Keratinocyte (primary cell): Measurements from ENCODE around the gene HECA. TPM values are rescaled to one million over a fixed set of nuclear protein-coding genes. Genes with fewer than 3 reads are reported as not detected.
"Not testable (repeated sequence)": the region's sequence is repeated elsewhere in the genome, so short reads cannot be mapped to it uniquely, and the experiment has no call there.

Source experiments
- DNase-seq: peaks from one replicate; pipeline ENCODE4 v3.0.0-alpha.2; 2011; ENCODE audit warnings: low read depth, missing footprints, low spot score
- FAIRE-seq: peaks from 2 replicates; lab custom pipeline; 2011; peaks lifted over from hg19 to GRCh38; lab: Jason Lieb, UNC
- H2AFZ ChIP-seq: 2 replicates; pipeline ENCODE4 v1.6.0; 2012; ENCODE audit warnings: low read length, control low read depth, inconsistent platforms; ENCODE audit not compliant: control insufficient read depth
- H3K27ac ChIP-seq: 2 replicates; pipeline ENCODE4 v1.5.1; 2011; ENCODE audit warnings: low read length; ENCODE audit not compliant: control insufficient read depth, insufficient read depth
- H3K27me3 ChIP-seq: 3 replicates; pipeline ENCODE4 v1.6.0; 2011; ENCODE audit warnings: low read length; ENCODE audit not compliant: control insufficient read depth, insufficient read depth; ENCODE audit errors: extremely low read depth
- H3K36me3 ChIP-seq, 2 experiments: 2 replicates in 1 of 2; 3 replicates in 1 of 2; pipeline ENCODE4 v1.5.1; 2011; ENCODE audit warnings: low read length in 2 of 2, mild to moderate bottlenecking in 1 of 2; ENCODE audit not compliant: control insufficient read depth in 2 of 2, insufficient read depth in 2 of 2; ENCODE audit errors: extremely low read depth in 1 of 2
- H3K4me1 ChIP-seq: 3 replicates; pipeline ENCODE4 v1.5.1; 2011; ENCODE audit warnings: low read length; ENCODE audit not compliant: control insufficient read depth, insufficient read depth; ENCODE audit errors: extremely low read depth
- H3K4me2 ChIP-seq: 3 replicates; pipeline ENCODE4 v1.6.0; 2011; ENCODE audit warnings: low read depth, low read length; ENCODE audit not compliant: control insufficient read depth, insufficient read depth; ENCODE audit errors: extremely low read depth
- H3K4me3 ChIP-seq, 3 experiments: fragments of 200-600 bp in 1 of 3; sonication (generic) in 1 of 3; 2 replicates in 2 of 3; 3 replicates in 1 of 3; pipeline ENCODE4 v1.5.1; 2011 to 2016; ENCODE audit warnings: low read length in 3 of 3, mild to moderate bottlenecking in 3 of 3, control low read depth in 2 of 3, inconsistent platforms in 1 of 3, low read depth in 1 of 3, mixed read lengths in 1 of 3, mixed run types in 1 of 3, moderate library complexity in 1 of 3; ENCODE audit not compliant: control insufficient read depth in 2 of 3, insufficient read depth in 2 of 3; ENCODE audit errors: extremely low read depth in 1 of 3
- H3K79me2 ChIP-seq: 2 replicates; pipeline ENCODE4 v1.6.0; 2012; ENCODE audit warnings: low read length; ENCODE audit not compliant: control insufficient read depth, insufficient read depth
- H3K9ac ChIP-seq: 3 replicates; pipeline ENCODE4 v1.6.0; 2011; ENCODE audit warnings: low read length; ENCODE audit not compliant: control insufficient read depth, insufficient read depth; ENCODE audit errors: extremely low read depth
- H3K9me1 ChIP-seq: 3 replicates; pipeline ENCODE4 v1.6.0; 2011; ENCODE audit warnings: low read length; ENCODE audit not compliant: control insufficient read depth, insufficient read depth; ENCODE audit errors: extremely low read depth
- H3K9me3 ChIP-seq: 2 replicates; pipeline ENCODE4 v1.5.1; 2012; ENCODE audit warnings: low read depth, low read length; ENCODE audit not compliant: control insufficient read depth
- H4K20me1 ChIP-seq: 3 replicates; pipeline ENCODE4 v1.6.0; 2011; ENCODE audit warnings: low read length; ENCODE audit not compliant: control insufficient read depth, insufficient read depth; ENCODE audit errors: extremely low read depth
- CTCF ChIP-seq, 3 experiments: IDR thresholded peaks in 1 of 3; conservative IDR thresholded peaks in 1 of 3; optimal IDR thresholded peaks in 1 of 3; 2 replicates in 2 of 3; 3 replicates in 1 of 3; pipeline versions ENCODE3 to v1.5.1; 2011; ENCODE audit warnings: low read length in 3 of 3, mild to moderate bottlenecking in 3 of 3, moderate library complexity in 2 of 3, control low read depth in 1 of 3, inconsistent platforms in 1 of 3; ENCODE audit not compliant: insufficient read depth in 2 of 3; ENCODE audit errors: extremely low read depth in 1 of 3
- EZH2 ChIP-seq: IDR thresholded peaks from one replicate; pipeline ENCODE4 v1.6.1; 2012; ENCODE audit warnings: inconsistent platforms, mild to moderate bottlenecking, low read length, moderate library complexity
- dilution Hi-C: fragments of 300-500 bp; cut with MboI; formaldehyde crosslinking; loops from one replicate; pipeline ENCODE4 v1.7.0; 2020; ENCODE audit warnings: low sequenced_read_pairs; ENCODE audit not compliant: extremely low pct_ligation_motif_present
- polyA plus RNA-seq, 5 experiments: library from polyadenylated mRNA; depleted of rRNA in 3 of 5; stranded (reverse) in 3 of 5; stranded (forward) in 1 of 5; unstranded in 1 of 5; fragments of >200 nt; gene quantifications; 1 replicate in 1 of 5; 2 replicates in 3 of 5; 3 replicates in 1 of 5; pipeline versions ENCODE4 v1.2.1 to v1.2.3, GENCODE V29; 2011 to 2012; ENCODE audit warnings: missing spikeins in 2 of 5, low read depth in 1 of 5, low replicate concordance in 1 of 5

The HECA gene
- polyA plus RNA-seq, 1 donor (not counting 4 experiments of a cell fraction or from before 2014, with no cell fraction given), result 12.3 TPM

GRCh38 chr6:139204978-139205377 lies 70.1 kb downstream of the HECA start:
- dilution Hi-C loops, result no loop called here
- no peaks in the 10 kb centered on the region for H3K9me3 ChIP-seq
- no peak for FAIRE-seq

GRCh38 chr6:139205843-139206242 lies 71.0 kb downstream of the HECA start:
- no peak for FAIRE-seq
- Histone ChIP-seq H3K4me3 (no peak overlapping the region), H3K9ac (no peak overlapping the region), H3K4me2 (no peak overlapping the region), H3K9me1 (no peaks in the 10 kb centered on the region), H3K4me1 (no peaks in the 10 kb centered on the region), H3K36me3 (no peaks in the 10 kb centered on the region), H3K9me3 (no peaks in the 10 kb centered on the region), H3K79me2 (no peaks in the 10 kb centered on the region), H3K27me3 (no peaks in the 10 kb centered on the region), H2AFZ (no peak overlapping the region), H4K20me1 (no peaks in the 10 kb centered on the region), H3K27ac (no peak overlapping the region)
- dilution Hi-C loops, result no loop called here
- no peak for DNase-seq
- no peak for TF ChIP-seq EZH2
- no peak for TF ChIP-seq CTCF (optimal IDR thresholded peaks at IDR 0.05 in 1 of 3, IDR thresholded peaks at IDR 0.05 in 1 of 3, conservative IDR thresholded peaks at IDR 0.05 in 1 of 3; ENCODE audit: extremely low read depth in 1 of 3, insufficient read depth in 2 of 3, low read length in 3 of 3)

More at GRCh38 chr6:139204978-139205377, 70.1 kb downstream of the HECA start:
- Histone ChIP-seq H3K36me3 (no peaks in the 10 kb centered on the region), H3K9me1 (no peaks in the 10 kb centered on the region), H3K79me2 (no peaks in the 10 kb centered on the region), H3K27ac (no peak overlapping the region), H3K9ac (no peak overlapping the region), H3K27me3 (no peaks in the 10 kb centered on the region), H3K4me2 (no peak overlapping the region), H2AFZ (no peak overlapping the region), H3K4me1 (no peaks in the 10 kb centered on the region), H3K4me3 (no peak overlapping the region), H4K20me1 (no peaks in the 10 kb centered on the region)
- DNase-seq, result no peak
- TF ChIP-seq CTCF (optimal IDR thresholded peaks at IDR 0.05 in 1 of 3, IDR thresholded peaks at IDR 0.05 in 1 of 3, conservative IDR thresholded peaks at IDR 0.05 in 1 of 3; ENCODE audit: extremely low read depth in 1 of 3, insufficient read depth in 2 of 3, low read length in 3 of 3) (no peak), EZH2 (no peak)

GRCh38 chr6:139210766-139211165 lies 75.9 kb downstream of the HECA start:
- DNase-seq, H3K4me1 ChIP-seq, H4K20me1 ChIP-seq, H3K36me3 ChIP-seq, dilution Hi-C loops, H3K4me3 ChIP-seq, H2AFZ ChIP-seq, FAIRE-seq, H3K9me1 ChIP-seq, H3K4me2 ChIP-seq, H3K27me3 ChIP-seq, H3K27ac ChIP-seq, H3K79me2 ChIP-seq, H3K9ac ChIP-seq, H3K9me3 ChIP-seq: not testable (repeated sequence)

- H3K9me3 ChIP-seq, dilution Hi-C loops, H3K4me2 ChIP-seq, H3K36me3 ChIP-seq, H3K27ac ChIP-seq, H3K27me3 ChIP-seq, H3K79me2 ChIP-seq, DNase-seq, FAIRE-seq, H4K20me1 ChIP-seq, H3K9me1 ChIP-seq, H3K4me3 ChIP-seq, H3K9ac ChIP-seq, H3K4me1 ChIP-seq, H2AFZ ChIP-seq: not testable (repeated sequence)
Measured at GRCh38 chr6:139212460-139212859, 77.6 kb downstream of the HECA start.
